Calu3 (cell line): ENCODE results near the gene PDCD4. TPM values are rescaled to one million over a fixed set of nuclear protein-coding genes. Genes with fewer than 3 reads are reported as not detected.

Experiments
- BruUV-seq: library from RNA; stranded (reverse); fragments of 400-500 nt; replicated peaks from 2 replicates; lab custom pipeline; 2021; lab: Mats Ljungman, UMichigan
- CTCF ChIA-PET: fragments of 300-600 bp; sonication (Branson Sonifier 250); formaldehyde crosslinking; loops from one replicate; lab custom pipeline; 2022; ENCODE audit warnings: antibody characterized with exemption; lab: Charles Lee
- DNase-seq: peaks from one replicate; pipeline ENCODE4 v3.0.0; 2022
- H3K27ac Mint-ChIP-seq: one replicate; pipeline ENCODE4 v1.8.0; 2022; ENCODE audit warnings: mixed read lengths; ENCODE audit not compliant: unreplicated experiment
- H3K27me3 Mint-ChIP-seq: one replicate; pipeline ENCODE4 v1.8.0; 2022; ENCODE audit warnings: mixed read lengths; ENCODE audit not compliant: unreplicated experiment
- H3K36me3 Mint-ChIP-seq: one replicate; pipeline ENCODE4 v1.8.0; 2022; ENCODE audit warnings: mild to moderate bottlenecking, moderate library complexity, mixed read lengths; ENCODE audit not compliant: insufficient read depth, unreplicated experiment
- H3K4me1 Mint-ChIP-seq: one replicate; pipeline ENCODE4 v1.8.0; 2022; ENCODE audit warnings: mild to moderate bottlenecking, low read depth, mixed read lengths; ENCODE audit not compliant: unreplicated experiment
- H3K4me3 Mint-ChIP-seq: one replicate; pipeline ENCODE4 v1.8.0; 2022; ENCODE audit warnings: mild to moderate bottlenecking, low read depth, moderate library complexity, mixed read lengths; ENCODE audit not compliant: unreplicated experiment
- H3K9me3 Mint-ChIP-seq: one replicate; pipeline ENCODE4 v1.8.0; 2022; ENCODE audit warnings: low read depth, mixed read lengths; ENCODE audit not compliant: unreplicated experiment
- CTCF ChIP-seq: fragments of 200-600 bp; IDR thresholded peaks from one replicate; pipeline ENCODE4 v1.8.0; 2022; ENCODE audit warnings: antibody characterized with exemption; ENCODE audit not compliant: unreplicated experiment
- intact Hi-C: fragments of 100-400 bp; cut with micrococcal nuclease; formaldehyde crosslinking; loops from one replicate; pipeline ENCODE4 v1.10.0; 2022; ENCODE audit not compliant: unreplicated experiment
- total RNA-seq: library from RNA; stranded (reverse); gene quantifications from 2 replicates; pipeline ENCODE4 v1.2.3, GENCODE V29; 2022

PDCD4 gene
- total RNA-seq, 1 experiment from 2014 or later = 26.1 TPM

GRCh38 chr10:110863361-110863760, 8.4 kb upstream of the PDCD4 start:
- Mint-ChIP-seq H3K27me3 (no peaks in the 10 kb centered on the region), H3K4me1 (peaks cover 19% of the 10 kb centered on the region), H3K27ac (no peak overlapping the region), H3K36me3 (no peaks in the 10 kb centered on the region), H3K9me3 (no peaks in the 10 kb centered on the region), H3K4me3 (no peak overlapping the region)
- TF ChIP-seq CTCF = no peak
- no TSS peak for BruUV-seq
- no peak for DNase-seq
- intact Hi-C loops = no loop called here
- CTCF ChIA-PET = no interaction called here

GRCh38 chr10:110863956-110864355, 7.8 kb upstream of the PDCD4 start:
- Mint-ChIP-seq H3K27ac (no peak overlapping the region), H3K4me1 (peaks cover 16% of the 10 kb centered on the region), H3K27me3 (no peaks in the 10 kb centered on the region), H3K36me3 (no peaks in the 10 kb centered on the region), H3K9me3 (no peaks in the 10 kb centered on the region), H3K4me3 (no peak overlapping the region)
- CTCF ChIA-PET = no interaction called here
- DNase-seq = no peak
- TF ChIP-seq CTCF = no peak
- no TSS peak for BruUV-seq
- intact Hi-C loops = no loop called here

GRCh38 chr10:110864662-110865140, 7.0 kb upstream of the PDCD4 start:
- no peaks in the 10 kb centered on the region for H3K27me3 Mint-ChIP-seq
- no peaks in the 10 kb centered on the region for H3K9me3 Mint-ChIP-seq
- no peak overlapping the region for H3K4me3 Mint-ChIP-seq
- no peak for TF ChIP-seq CTCF
- DNase-seq = no peak
- intact Hi-C loops = no loop called here
- no peaks in the 10 kb centered on the region for H3K36me3 Mint-ChIP-seq
- CTCF ChIA-PET = no interaction called here
- H3K4me1 Mint-ChIP-seq = peaks cover 16% of the 10 kb centered on the region
- no TSS peak for BruUV-seq
- H3K27ac Mint-ChIP-seq = no peak overlapping the region

GRCh38 chr10:110865186-110865808, 6.4 kb upstream of the PDCD4 start:
- no peak for TF ChIP-seq CTCF
- H3K27ac Mint-ChIP-seq = no peak overlapping the region
- H3K9me3 Mint-ChIP-seq = no peaks in the 10 kb centered on the region
- H3K36me3 Mint-ChIP-seq = no peaks in the 10 kb centered on the region
- no peaks in the 10 kb centered on the region for H3K27me3 Mint-ChIP-seq
- BruUV-seq = no TSS peak
- no peak overlapping the region for H3K4me3 Mint-ChIP-seq
- no peak for DNase-seq
- CTCF ChIA-PET = no interaction called here
- intact Hi-C loops = no loop called here
- H3K4me1 Mint-ChIP-seq = peaks cover 21% of the 10 kb centered on the region
